Subcutaneous abdominal adipose tissue (tissue), 5 donors: ENCODE measurements around the gene UBALD1.

Source experiments
- H3K27ac ChIP-seq: one replicate; pipeline ENCODE4 v1.7.0; 2013; ENCODE audit warnings: low read depth, mild to moderate bottlenecking, inconsistent platforms, low read length, moderate library complexity
- H3K27me3 ChIP-seq, 5 donors: one replicate each; pipeline ENCODE4 v1.7.0; 2013; ENCODE audit warnings: low read length in 5 of 5, inconsistent platforms in 1 of 5; ENCODE audit not compliant: control insufficient read depth in 5 of 5, insufficient read depth in 4 of 5
- H3K36me3 ChIP-seq, 5 donors: one replicate each; pipeline ENCODE4 v1.7.0; 2013; ENCODE audit warnings: low read length in 5 of 5; ENCODE audit not compliant: control insufficient read depth in 5 of 5, insufficient read depth in 5 of 5
- H3K4me1 ChIP-seq, 5 donors: one replicate each; pipeline ENCODE4 v1.7.0; 2013; ENCODE audit warnings: low read length in 5 of 5, mild to moderate bottlenecking in 3 of 5, moderate library complexity in 1 of 5; ENCODE audit not compliant: control insufficient read depth in 5 of 5, insufficient read depth in 5 of 5
- H3K4me3 ChIP-seq, 5 donors: one replicate each; pipeline ENCODE4 v1.7.0; 2013; ENCODE audit warnings: low read length in 5 of 5, low read depth in 1 of 5
- H3K9ac ChIP-seq, 5 donors: one replicate each; pipeline ENCODE4 v1.7.0; 2013; ENCODE audit warnings: low read length in 5 of 5, mild to moderate bottlenecking in 4 of 5, moderate library complexity in 3 of 5
- H3K9me3 ChIP-seq, 5 donors: one replicate each; pipeline ENCODE4 v1.7.0; 2013; ENCODE audit warnings: low read length in 5 of 5; ENCODE audit not compliant: control insufficient read depth in 5 of 5
- donor health status: healthy.
- donor health status: healthy.
- donor health status: healthy.
- donor health status: healthy.
- donor health status: healthy.

UBALD1 gene

DNA sequence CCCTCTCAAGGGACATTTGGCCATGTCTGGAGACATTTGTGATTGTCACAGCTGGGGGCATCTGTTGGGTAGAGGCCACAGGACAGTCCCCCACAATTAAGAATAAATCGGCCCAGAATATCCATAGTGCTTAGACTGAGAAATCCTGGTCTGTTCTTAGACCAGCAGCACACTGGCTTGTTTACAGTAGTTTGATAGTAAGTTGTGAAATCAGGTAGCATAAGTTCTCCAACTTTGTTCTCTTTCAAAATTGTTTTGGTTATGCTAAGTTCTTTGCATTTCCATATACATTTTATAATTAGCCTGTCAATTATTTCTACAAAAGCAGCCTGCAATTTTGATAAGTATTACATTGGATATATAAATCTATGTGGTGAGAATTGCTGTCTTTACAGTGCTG lies 16.8 kb upstream of the UBALD1 start:
- Histone ChIP-seq H3K9ac (no peak overlapping the region), H3K27me3 (no peaks in the 10 kb centered on the region), H3K4me1 (peaks cover 0 to 11% (median 6%) of the 10 kb centered on the region in 5 donors), H3K36me3 (peaks cover 0 to 11% (median 6%) of the 10 kb centered on the region in 5 donors), H3K27ac (no peak overlapping the region), H3K4me3 (no peak overlapping the region), H3K9me3 (peaks cover 0 to 3% (median 0%) of the 10 kb centered on the region in 5 donors)

DNA sequence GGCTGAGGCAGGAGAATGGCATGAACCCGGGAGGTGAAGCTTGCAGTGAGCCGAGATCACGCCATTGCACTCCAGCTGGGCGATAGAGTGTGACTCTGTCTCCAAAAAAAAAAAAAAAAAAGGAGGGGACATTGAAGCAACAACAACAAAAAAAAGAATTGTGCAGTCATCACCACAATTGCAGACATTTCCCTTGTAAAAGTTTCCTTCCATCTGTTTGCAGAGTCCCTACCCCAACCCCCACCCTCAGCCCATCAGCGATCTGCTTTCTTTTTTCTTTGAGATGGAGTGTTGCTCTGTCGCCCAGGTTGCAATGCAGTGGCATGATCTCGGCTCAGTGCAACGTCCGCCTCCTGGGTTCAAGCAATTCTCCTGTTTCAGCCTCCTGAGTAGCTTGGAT lies 13.6 kb upstream of the UBALD1 start:
- H3K4me1 ChIP-seq, result peaks cover 18 to 32% (median 28%) of the 10 kb centered on the region in 5 donors
- H3K9me3 ChIP-seq, result peaks cover 0 to 4% (median 0%) of the 10 kb centered on the region in 5 donors
- no peak overlapping the region for H3K27ac ChIP-seq
- peaks cover 0 to 8% (median 0%) of the 10 kb centered on the region in 5 donors for H3K27me3 ChIP-seq
- no peak overlapping the region for H3K4me3 ChIP-seq
- H3K36me3 ChIP-seq, result peaks cover 0 to 3% (median 0%) of the 10 kb centered on the region in 5 donors
- no peak overlapping the region for H3K9ac ChIP-seq

DNA sequence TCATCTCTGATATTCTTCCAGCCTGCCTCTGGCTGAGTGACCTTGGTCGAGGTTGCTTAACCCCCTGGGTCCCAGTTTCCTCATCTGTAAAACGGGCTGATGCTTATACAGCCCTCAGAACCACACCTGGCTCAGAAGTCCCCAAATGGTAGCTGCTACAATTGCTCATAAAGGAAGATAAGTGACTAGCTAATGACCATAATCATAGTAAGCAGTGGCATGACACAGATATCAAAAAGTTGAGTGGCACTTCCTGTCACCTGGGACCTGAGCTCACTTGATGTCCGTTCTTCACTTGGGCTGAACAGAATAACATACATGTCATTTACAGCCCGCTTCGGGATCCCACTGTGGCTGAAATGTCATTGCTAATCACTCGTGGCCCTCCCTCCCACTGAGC lies 11.7 kb upstream of the UBALD1 start:
- Histone ChIP-seq H3K27ac (peak overlapping the region; percentile 88), H3K4me1 (peaks cover 20 to 33% (median 29%) of the 10 kb centered on the region in 5 donors), H3K4me3 (peak overlapping the region; percentile 74 to 95 (median 88)), H3K36me3 (peaks cover 0 to 3% (median 0%) of the 10 kb centered on the region in 5 donors), H3K9ac (peak overlapping the region; percentile 89 to 99 (median 95)), H3K27me3 (peaks cover 0 to 8% (median 0%) of the 10 kb centered on the region in 5 donors), H3K9me3 (peaks cover 0 to 4% (median 0%) of the 10 kb centered on the region in 5 donors)

DNA sequence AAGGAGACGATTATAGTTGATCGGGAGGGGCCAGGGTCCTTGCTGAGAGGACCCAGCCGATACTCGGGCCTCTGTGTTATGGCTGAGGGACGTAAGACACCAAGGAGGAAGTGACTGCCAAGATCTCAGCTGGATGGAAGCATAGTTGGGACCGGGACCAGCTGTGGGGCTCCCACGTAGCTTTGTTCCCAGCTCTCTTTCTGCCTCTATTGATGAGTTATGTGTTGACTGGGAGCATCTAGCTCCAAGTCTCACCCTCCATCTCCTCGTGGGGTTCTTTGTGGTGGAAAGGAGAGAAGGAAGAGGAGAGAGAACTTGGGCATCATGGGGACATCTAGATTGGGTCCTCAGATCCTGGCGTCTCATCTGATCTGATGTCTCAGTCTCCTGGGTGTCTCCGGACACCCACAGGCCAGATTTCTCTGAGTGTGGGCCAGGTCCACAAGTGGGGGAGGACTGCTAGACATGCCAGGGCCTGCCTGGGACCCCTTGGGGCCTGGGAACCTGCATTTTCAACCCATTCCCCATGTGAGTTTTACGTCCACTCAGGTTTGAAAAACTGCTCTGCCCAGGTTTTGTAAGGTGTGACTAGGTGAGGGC lies 11.0 kb upstream of the UBALD1 start:
- peak overlapping the region; percentile 88 for H3K27ac ChIP-seq

DNA sequence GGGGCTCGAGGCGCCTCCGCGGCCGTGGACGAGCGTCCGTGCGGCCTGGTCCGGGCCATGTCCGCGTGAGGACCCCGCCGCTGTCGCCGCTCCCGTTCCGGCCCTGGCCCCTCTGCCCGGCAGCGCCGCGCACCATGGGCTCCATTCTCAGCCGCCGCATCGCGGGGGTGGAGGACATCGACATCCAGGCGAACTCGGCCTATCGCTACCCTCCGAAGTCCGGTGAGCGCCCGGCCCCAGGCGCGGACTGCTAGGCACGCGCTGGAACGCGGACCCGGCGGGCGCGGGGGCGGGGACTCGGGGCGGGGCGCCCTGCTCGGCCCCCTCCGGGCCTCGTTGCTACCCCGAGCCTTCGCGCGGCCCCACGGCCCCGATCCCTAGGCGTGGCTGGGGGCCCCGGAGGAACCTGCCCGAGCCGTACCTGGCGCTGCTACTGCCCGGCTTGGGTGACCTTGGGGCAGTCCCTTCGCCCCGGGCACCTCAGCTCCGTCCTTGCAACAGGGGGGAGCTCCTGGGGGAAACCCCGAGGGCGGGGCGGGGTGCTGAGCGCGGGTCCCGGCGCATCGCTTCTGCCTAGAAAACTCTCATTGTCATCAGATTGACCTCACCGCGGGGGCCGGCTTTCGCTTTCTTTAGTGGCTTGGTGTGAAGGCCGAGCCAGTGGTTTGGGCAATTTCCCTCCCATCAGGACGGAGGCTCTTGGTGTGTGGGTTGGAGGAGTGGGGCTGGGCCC lies 10.3 kb upstream of the UBALD1 start:
- peak overlapping the region; percentile 74 to 95 (median 88) for H3K4me3 ChIP-seq
- H3K27me3 ChIP-seq, result peaks cover 0 to 8% (median 0%) of the 10 kb centered on the region in 5 donors
- peak overlapping the region; percentile 89 to 100 (median 95) for H3K9ac ChIP-seq
- H3K36me3 ChIP-seq, result peaks cover 0 to 3% (median 0%) of the 10 kb centered on the region in 5 donors
- peaks cover 0 to 4% (median 0%) of the 10 kb centered on the region in 5 donors for H3K9me3 ChIP-seq
- peak overlapping the region; percentile 88 for H3K27ac ChIP-seq
- peaks cover 20 to 33% (median 29%) of the 10 kb centered on the region in 5 donors for H3K4me1 ChIP-seq

More for the DNA sequence above, 11.0 kb upstream of the UBALD1 start:
- Histone ChIP-seq H3K4me1 (peaks cover 20 to 33% (median 29%) of the 10 kb centered on the region in 5 donors), H3K36me3 (peaks cover 0 to 3% (median 0%) of the 10 kb centered on the region in 5 donors), H3K9me3 (peaks cover 0 to 4% (median 0%) of the 10 kb centered on the region in 5 donors), H3K4me3 (peak overlapping the region; percentile 74 to 95 (median 88)), H3K9ac (peak overlapping the region; percentile 89 to 99 (median 95)), H3K27me3 (peaks cover 0 to 8% (median 0%) of the 10 kb centered on the region in 5 donors)

DNA sequence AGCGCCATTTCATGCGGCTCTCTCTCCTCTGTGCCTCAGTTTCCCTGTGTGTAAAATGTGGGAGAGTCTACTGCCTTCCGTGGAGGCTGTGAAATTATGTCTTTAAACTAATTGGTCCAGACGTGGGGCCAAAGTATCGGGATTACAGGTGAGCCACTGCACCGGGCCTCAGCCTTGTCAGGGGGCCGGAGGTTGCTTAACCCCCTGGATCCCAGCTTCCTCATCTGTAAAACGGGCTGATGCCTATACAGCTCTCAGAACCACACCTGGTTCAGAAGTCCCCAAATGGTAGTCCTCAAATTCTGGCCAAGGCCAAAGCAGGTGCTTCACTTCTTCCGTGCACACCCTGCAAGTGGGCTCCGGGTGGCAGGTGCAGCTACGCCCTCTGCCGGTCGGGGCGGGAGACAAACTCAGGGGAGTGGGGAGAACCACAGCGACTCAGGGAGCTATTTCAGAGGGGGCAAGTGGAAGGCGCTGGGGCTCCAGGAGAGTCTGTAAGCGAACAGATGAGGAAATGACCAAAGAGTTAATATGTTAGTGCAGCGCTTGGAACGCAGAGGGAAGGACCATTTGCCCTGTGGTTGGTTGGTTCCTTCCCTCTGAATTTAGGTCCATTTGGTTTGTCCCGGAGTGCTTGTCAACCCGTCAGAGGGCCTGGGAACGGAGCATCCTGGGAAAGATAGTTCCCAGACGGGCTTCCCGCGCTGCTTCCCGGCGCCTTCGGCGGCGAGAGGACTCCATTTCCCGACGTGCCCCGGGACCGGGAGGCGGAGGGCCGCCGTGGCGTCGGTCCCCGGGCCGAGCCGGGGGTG lies 9.5 kb upstream of the UBALD1 start, which contains the start of gene MGRN1:
TSS of gene MGRN1 (plus strand) at position 812 of the 812 bp plus-strand sequence. CDS start 135 bp downstream, outside the sequence.
- peak within 1 kb of the TSS; percentile 74 to 95 (median 88) for H3K4me3 ChIP-seq
- H3K36me3 ChIP-seq, result peaks cover 0 to 3% (median 2%) of the 10 kb centered on the region in 5 donors
- H3K4me1 ChIP-seq, result peaks cover 20 to 33% (median 29%) of the 10 kb centered on the region in 5 donors
- H3K9me3 ChIP-seq, result peaks cover 0 to 4% (median 0%) of the 10 kb centered on the region in 5 donors
- H3K27ac ChIP-seq, result peak within 1 kb of the TSS; percentile 88
- H3K9ac ChIP-seq, result peak within 1 kb of the TSS; percentile 89 to 100 (median 95)
- peaks cover 0 to 8% (median 0%) of the 10 kb centered on the region in 5 donors for H3K27me3 ChIP-seq

DNA sequence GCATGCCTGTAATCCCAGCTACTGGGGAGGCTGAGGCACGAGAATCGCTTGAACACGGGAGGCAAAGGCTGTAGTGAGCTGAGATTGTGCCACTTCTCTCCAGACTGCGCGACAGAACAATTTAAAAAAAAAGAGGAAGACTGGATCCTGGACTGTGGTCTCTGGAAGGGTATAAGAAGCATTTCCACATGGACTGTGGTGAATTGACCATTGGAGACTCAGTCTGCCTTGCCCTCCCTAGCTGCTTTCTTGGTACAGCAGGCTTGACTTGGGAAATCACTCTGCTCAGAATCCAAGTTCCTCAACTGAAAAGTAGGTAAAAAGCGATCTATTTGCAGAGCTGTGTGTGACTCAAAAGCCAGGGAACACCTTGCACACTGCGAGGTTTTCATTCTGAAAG lies 8.9 kb upstream of the UBALD1 start:
- H3K4me3 ChIP-seq, result peak overlapping the region; percentile 48 to 94 (median 80)
- H3K9me3 ChIP-seq, result peaks cover 0 to 4% (median 0%) of the 10 kb centered on the region in 5 donors
- H3K27ac ChIP-seq, result peak overlapping the region; percentile 88
- H3K27me3 ChIP-seq, result peaks cover 0 to 8% (median 0%) of the 10 kb centered on the region in 5 donors
- H3K9ac ChIP-seq, result peak overlapping the region in 3 of 5 donors; percentile 89 to 100 (median 91)
- H3K4me1 ChIP-seq, result peaks cover 20 to 33% (median 29%) of the 10 kb centered on the region in 5 donors
- peaks cover 0 to 3% (median 2%) of the 10 kb centered on the region in 5 donors for H3K36me3 ChIP-seq

DNA sequence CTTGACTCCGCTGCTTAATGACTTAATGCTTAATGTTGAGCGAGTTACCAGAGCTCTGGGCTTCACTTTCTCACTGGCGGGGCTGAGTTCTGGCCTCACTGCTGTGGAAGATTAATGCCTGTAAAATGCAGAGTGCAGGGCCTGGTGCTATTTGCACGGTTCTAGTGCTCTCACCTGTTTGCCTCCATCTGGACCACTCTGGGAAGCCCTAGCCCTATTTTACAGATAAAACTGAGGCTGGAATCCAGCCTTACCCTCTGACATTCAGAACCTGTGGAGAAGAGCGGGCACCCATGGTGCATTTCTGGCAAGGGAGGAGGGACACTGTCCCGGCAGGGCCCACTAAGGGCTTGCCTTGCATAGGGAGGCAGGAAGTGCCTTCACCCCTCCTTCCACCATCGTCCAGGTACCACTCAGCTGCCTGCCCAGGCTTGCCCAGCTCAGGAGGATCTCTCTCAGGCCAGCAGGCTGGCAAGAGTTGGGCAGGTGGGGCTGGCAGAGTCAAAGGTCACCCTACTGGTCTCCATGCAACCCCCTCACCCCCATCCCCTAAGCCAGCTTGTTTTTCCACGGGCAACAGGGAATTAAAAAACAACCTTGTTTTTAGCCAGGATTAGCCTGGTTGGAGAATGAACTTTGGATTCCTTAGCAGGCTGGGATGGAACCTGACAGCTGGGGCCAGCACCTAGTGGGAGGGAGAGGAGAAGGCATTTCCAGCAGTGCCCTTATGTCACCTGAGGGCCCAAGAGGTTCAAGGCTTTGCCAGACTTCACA lies 4.1 kb upstream of the UBALD1 start:
- Histone ChIP-seq H3K27me3 (peaks cover 0 to 3% (median 0%) of the 10 kb centered on the region in 5 donors), H3K27ac (no peak overlapping the region), H3K4me1 (peaks cover 12 to 43% (median 34%) of the 10 kb centered on the region in 5 donors), H3K9ac (no peak overlapping the region), H3K36me3 (peaks cover 0 to 3% (median 0%) of the 10 kb centered on the region in 5 donors), H3K4me3 (no peak overlapping the region), H3K9me3 (no peaks in the 10 kb centered on the region)

DNA sequence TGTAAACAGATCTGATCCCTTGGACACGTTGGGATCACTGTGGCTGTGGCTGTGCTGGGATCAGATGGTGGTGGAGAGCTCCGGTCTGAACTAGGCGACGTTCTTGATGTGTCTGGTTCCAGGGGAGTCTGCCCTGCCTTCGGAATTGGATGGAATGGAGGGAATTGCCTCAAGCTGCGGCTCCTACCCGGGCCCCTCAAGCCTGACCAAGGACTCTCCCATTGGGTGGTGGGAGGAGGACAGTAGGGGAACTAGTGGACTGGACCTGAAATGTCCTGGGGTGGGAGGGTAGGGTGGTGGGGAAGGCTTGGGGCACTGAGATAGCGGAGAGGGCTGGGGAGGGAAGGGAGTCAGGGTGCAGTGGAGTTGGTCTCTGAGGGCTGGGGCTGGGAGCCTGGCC lies 3.2 kb upstream of the UBALD1 start:
- Histone ChIP-seq H3K9ac (no peak overlapping the region), H3K36me3 (peaks cover 0 to 3% (median 0%) of the 10 kb centered on the region in 5 donors), H3K9me3 (no peaks in the 10 kb centered on the region), H3K4me1 (peaks cover 12 to 46% (median 37%) of the 10 kb centered on the region in 5 donors), H3K27ac (no peak overlapping the region), H3K27me3 (peaks cover 0 to 3% (median 0%) of the 10 kb centered on the region in 5 donors), H3K4me3 (no peak overlapping the region)
